HG03432 (cell line): ENCODE data around the gene FLT4.
"Not testable (repeated sequence)": the region's sequence is repeated elsewhere in the genome, so short reads cannot be mapped to it uniquely, and the experiment has no call there.

ENCODE experiments used
- ATAC-seq: cut with Tn5 transposase; IDR thresholded peaks from one replicate; pipeline ENCODE4 v1.9.1; 2021; ENCODE audit warnings: mild to moderate bottlenecking, moderate library complexity; ENCODE audit not compliant: unreplicated experiment

The FLT4 gene

DNA sequence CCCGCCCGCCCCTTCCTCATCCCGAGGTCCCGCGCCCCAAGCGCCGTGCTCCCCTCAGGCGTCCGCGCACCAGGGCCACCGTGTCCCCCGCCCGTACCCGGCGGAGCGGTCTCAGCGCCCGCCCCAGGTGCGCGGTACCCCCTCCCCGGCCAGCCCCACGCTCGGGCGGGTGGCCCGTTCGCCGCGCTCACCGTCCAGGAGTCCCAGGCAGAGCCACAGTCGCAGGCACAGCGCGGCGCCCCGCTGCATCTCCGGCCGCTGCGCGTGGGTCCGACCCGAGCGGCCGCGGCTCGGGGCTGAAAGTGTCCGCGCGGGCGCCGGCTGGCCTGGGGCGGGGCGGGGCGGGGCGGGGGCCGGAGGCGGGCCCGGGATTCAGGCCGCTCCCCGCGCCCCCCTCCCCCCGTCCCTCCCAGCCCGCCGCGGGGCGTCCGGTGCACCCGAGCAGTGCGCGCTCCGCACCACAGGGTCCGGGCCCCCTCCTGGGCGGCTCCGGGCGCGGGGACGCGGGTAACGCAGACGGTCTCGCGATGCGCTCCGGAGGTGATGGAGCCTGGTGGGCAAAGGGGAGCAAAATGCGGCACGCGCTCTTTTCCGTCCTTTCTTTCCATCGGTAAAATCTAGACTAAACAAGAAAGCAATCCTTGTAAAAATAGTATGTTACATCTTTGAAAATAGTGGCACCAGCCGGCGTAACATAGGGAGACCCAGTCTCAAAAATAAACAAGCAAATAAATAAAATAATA lies at the start of gene FLT4:
Gene FLT4 (minus strand): TSS at position 304 of the 743 bp plus-strand sequence. CDS start 55 bp downstream, at position 249.
- no peak for ATAC-seq

- ATAC-seq: no peak
Observed at GRCh38 chr5:180699042-180699441, 49.6 kb upstream of the FLT4 start.

DNA sequence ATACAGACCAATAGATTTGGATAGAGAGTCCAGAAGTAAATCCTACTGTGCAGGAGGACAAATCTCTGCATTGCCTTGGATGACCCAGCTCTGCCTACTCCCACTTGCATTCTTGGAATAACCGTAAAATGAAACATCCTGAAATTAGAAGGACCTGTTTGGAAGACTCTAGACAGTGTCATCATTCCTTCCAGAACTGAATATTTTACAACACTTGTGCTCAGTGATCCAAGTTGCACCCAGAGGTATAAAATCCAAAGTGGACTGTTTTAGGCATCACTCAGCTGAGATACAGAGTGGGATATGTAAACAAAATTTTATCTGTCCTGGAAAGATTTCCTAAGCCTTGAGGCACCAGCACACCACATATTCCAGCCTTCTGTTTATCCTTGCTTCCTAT lies 46.7 kb upstream of the FLT4 start:
- no peak for ATAC-seq

DNA sequence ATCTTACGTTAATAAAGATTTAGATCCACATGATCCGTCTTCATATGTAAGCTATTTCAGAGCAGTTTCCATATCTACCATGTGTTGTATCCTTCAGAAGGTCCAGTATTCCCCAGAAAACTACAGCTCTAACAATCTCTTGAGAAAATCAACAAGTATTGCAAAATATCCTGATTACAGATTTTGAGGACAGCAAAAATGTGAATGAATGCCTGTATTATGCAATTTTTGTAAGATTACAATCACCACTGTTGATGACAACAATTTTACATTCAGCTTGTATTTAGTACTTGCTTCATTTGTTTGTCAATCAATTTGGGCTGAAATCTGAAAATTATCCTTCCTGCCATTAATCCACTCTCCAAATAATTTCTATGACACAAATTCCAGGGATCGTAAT lies 43.0 kb upstream of the FLT4 start:
- no peak for ATAC-seq

DNA sequence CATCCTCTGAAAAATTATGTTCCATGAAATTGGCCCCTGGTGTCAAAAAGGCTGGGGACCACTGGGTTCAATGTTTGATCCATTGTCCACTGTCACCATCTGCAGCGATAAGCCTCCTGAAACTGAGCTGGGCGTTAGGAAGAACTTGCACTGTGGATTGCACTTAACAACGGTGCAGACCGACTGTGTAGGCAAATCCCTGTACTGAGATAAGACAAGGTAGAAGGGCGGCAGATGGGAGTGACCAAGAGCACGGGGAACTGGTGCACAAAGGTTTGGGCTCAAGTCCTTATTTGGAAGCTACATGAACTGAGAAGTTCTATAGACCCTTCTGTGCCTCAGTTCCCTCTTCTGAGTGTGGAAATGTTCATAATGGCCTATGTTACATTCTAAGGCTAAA lies 41.6 kb upstream of the FLT4 start:
- ATAC-seq: no peak

- no peak for ATAC-seq
Observed at GRCh38 chr5:180690562-180690961, 41.2 kb upstream of the FLT4 start.

- ATAC-seq: no peak
Observed at GRCh38 chr5:180689775-180690174, 40.4 kb upstream of the FLT4 start.

DNA sequence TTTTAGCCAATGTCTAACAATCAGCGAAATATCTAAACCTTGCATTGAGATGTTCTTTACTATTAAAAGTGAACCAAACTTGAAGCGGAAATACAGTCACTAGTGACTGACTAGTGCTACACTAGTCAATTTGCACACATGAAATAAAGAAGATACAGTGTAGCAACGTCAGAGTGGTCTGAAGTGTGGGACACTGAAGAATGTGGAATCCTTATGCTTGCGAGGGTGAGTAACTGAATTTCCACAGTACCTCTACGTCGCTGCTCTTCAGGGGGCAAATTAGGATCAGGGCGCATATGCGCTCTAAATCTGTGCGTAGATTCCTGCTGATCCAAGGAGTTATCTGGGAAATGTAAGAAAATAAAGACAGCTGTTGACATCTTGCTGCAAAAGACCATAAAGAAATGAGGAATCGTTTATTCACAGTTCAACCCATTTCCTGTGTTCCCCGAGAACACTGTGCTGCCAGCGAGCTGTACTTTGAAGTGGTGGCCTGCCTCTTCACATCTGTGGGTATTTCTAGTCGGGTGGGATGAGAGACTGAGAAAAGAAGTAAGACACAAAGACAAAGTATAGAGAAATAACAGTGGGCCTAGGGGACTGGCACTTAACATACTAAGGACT lies 39.8 kb upstream of the FLT4 start:
- ATAC-seq: no peak

- ATAC-seq: no peak
Observed at GRCh38 chr5:180688330-180689070, 39.1 kb upstream of the FLT4 start.

- ATAC-seq: not testable (repeated sequence)
Observed at GRCh38 chr5:180686799-180687198, 37.4 kb upstream of the FLT4 start.

- no peak for ATAC-seq
Observed at GRCh38 chr5:180684623-180685161, 35.3 kb upstream of the FLT4 start.

GRCh38 chr5:180683220-180683922 lies 34.0 kb upstream of the FLT4 start:
- no peak for ATAC-seq

DNA sequence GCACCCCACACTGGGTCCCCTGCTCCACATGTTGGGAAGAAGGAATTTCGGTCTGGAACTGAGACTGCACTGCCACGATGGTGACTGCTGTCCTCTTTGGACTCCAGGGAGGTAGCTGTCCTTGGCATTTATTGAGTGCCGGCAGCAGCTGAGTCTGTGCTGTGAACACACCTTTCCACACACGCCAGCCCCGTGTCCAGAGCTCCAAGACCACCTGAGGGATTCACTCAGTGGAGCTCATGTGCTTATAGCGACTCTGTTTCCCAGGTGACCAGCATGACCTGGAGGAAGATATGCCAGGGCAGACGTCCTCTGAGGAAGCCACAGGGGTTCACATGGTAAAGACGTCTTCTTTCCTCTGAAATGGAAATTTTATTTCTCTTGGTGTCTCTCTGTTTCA lies 33.2 kb upstream of the FLT4 start:
- ATAC-seq: no peak

DNA sequence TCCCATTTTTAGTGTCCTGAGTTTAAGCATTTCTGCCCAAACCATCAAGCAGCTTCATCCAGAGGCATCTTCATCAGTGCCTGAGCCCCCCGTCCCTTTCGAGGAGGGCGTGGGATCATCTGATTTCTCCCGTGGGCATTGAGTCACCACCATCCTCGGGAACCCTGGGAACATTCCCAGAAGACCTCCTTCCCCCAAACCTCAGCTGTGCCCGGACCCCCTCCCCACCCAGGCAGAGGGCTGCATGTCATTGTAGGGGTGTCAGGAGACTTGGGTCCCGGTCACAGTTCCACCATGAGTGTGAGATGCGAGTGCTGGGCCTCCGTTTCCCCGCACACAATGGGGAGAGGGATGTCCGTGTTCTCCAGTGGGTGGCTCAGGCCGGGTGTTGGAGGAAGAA lies 32.6 kb upstream of the FLT4 start:
- ATAC-seq: not testable (repeated sequence)

GRCh38 chr5:180678319-180678718 lies 28.9 kb upstream of the FLT4 start:
- not testable (repeated sequence) for ATAC-seq

DNA sequence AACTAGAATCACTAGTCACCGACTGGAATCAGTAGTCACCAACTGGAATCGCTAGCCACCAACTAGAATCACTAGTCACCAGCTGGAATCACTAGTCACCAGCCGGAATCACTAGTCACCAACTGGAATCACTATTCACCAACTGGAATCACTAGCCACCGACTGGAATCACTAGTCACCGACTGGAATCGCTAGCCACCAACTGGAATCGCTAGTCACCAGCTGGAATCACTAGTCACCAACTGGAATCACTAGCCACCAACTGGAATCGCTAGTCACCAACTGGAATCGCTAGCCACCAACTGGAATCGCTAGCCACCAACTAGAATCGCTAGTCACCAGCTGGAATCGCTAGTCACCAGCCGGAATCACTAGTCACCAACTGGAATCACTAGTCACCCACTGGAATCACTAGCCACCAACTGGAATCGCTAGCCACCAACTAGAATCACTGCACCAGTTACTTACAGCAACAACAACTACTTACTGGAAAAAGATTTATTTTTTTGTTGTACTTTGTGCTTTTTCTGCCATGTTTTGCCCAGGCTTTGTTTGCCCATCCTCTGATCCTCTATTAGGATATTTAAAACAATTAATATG lies 25.7 kb upstream of the FLT4 start:
- ATAC-seq: no peak

- not testable (repeated sequence) for ATAC-seq
Observed at GRCh38 chr5:180674090-180674475, 24.7 kb upstream of the FLT4 start.

DNA sequence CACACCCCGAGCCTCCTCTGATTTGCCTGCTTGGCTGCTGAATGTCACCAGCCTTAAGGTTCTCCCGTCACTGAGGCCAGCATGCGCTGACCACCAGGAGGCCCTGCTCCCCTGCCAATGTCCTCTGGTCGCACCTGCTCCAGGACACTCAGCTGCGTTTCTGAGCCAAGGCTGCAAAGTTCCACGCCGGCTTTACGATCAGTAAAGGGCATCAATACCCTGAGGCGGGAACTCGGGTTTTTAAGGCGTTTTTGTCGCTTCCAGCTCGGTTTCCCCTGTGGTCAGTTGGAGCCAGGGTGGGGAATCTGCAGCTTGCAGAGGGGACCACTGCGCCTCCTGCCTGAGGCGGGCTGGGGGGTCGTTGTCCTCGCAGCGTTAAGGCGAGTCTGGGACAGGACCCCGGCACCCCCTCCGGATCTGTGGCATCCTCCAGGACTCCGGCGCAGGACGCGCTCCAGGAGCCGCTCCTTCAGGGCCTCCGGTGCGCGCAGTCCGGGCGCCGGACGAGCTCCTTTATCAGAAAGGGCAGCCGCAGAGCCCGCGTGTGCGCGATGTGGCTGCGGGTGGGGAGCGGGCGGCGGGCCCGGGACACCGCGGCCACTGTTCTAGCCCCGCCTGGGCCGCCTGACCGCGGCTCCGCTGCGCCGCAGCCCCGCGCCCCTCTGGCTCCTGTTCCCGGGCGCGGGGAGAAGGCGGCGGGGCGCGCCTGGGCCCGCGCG lies 24.1 kb upstream of the FLT4 start:
- ATAC-seq: no peak

DNA sequence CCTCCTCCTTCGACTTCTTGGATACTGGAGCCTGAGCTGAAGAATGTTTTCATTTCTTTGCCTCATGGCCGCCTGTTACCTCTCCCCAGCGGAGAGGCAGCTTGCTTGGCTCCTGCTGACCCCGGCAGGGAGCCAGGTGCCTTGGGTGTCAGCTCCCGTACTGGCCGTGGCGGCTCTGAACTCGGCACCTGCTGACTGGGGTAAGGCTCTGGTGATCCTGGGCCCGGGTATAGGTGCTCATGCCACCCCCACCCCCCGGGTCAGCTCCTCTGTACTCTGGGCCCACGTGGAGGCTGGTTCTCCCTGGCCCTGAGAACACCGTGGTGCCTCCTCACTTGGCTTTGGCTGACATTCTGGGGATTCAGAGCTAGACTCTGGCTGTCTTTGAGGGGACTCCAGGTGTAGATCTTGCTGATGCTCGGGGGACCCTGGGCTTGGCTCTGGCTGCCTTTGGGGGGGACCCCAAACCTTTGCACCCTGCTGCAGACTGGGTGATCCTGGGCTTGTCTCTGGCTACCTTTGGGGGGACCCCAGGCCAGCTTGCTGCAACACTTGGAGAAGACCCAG lies 22.6 kb upstream of the FLT4 start:
- not testable (repeated sequence) for ATAC-seq
